SU-DHL-6 (cell line): ENCODE measurements around the gene CDYL2.

Experiments
- H2AFZ ChIP-seq: fragments of 200-600 bp; sonication (generic); 2 replicates; pipeline ENCODE4 v1.6.1; 2014; ENCODE audit warnings: low read depth, mild to moderate bottlenecking, moderate library complexity, mixed read lengths, antibody characterized with exemption, low read length; ENCODE audit not compliant: severe bottlenecking
- H3F3A ChIP-seq: fragments of 200-600 bp; shearing (Covaris generic); 2 replicates; pipeline ENCODE4 v1.6.0; 2016; ENCODE audit warnings: antibody characterized with exemption, mild to moderate bottlenecking; ENCODE audit not compliant: insufficient read depth
- H3K27ac ChIP-seq: fragments of 200-600 bp; sonication (generic); 2 replicates; pipeline ENCODE4 v1.5.1; 2016; ENCODE audit warnings: low read depth, mild to moderate bottlenecking, low read length, moderate library complexity, mixed read lengths
- H3K27me3 ChIP-seq: fragments of 200-600 bp; sonication (generic), shearing (Covaris generic); 2 replicates; pipeline ENCODE4 v1.6.0; 2014; ENCODE audit warnings: mild to moderate bottlenecking, low read length
- H3K36me3 ChIP-seq: fragments of 200-600 bp; sonication (generic); 2 replicates; pipeline ENCODE4 v1.6.1; 2014; ENCODE audit warnings: mild to moderate bottlenecking, low read length, mixed read lengths
- H3K4me2 ChIP-seq: fragments of 300-600, 200-600 bp; shearing (Covaris generic), sonication (generic); 2 replicates; pipeline ENCODE4 v1.6.0; 2014; ENCODE audit warnings: low read length, low read depth, mild to moderate bottlenecking; ENCODE audit not compliant: poor library complexity, severe bottlenecking
- H3K4me3 ChIP-seq: fragments of 200-600 bp; sonication (generic); 2 replicates; pipeline ENCODE4 v1.5.1; 2014; ENCODE audit warnings: antibody characterized with exemption, low read length, mild to moderate bottlenecking, mixed read lengths; ENCODE audit not compliant: insufficient read depth, poor library complexity, severe bottlenecking
- H3K79me2 ChIP-seq: fragments of 200-600 bp; sonication (generic); 2 replicates; pipeline ENCODE4 v1.6.1; 2014; ENCODE audit warnings: mild to moderate bottlenecking, low read length, moderate library complexity; ENCODE audit not compliant: insufficient read depth
- H3K9ac ChIP-seq: fragments of 200-600 bp; sonication (generic); 2 replicates; pipeline ENCODE4 v1.7.0; 2014; ENCODE audit warnings: mild to moderate bottlenecking, low read length
- H3K9me2 ChIP-seq: fragments of 200-600 bp; sonication (generic); replicated peaks from 2 replicates; pipeline ENCODE4 v1.6.1; 2014; ENCODE audit warnings: low read length; ENCODE audit not compliant: insufficient read depth
- H3K9me3 ChIP-seq: fragments of 200-600 bp; sonication (generic); 2 replicates; pipeline ENCODE4 v1.6.1; 2014; ENCODE audit warnings: low read length, mixed read lengths; ENCODE audit not compliant: insufficient read depth
- H4K20me1 ChIP-seq: fragments of 200-600 bp; sonication (generic); 2 replicates; pipeline ENCODE4 v1.6.1; 2014; ENCODE audit warnings: low read depth, mild to moderate bottlenecking, antibody characterized with exemption, low read length, moderate library complexity, mixed read lengths
- CTCF ChIP-seq: fragments of 200-600 bp; sonication (generic); IDR thresholded peaks from one replicate; pipeline ENCODE4 v1.5.1; 2017; ENCODE audit warnings: antibody characterized with exemption, mild to moderate bottlenecking, low read length, moderate library complexity; ENCODE audit not compliant: insufficient read depth, poor library complexity, severe bottlenecking
- EZH2phosphoT487 ChIP-seq: fragments of 200-600 bp; sonication (generic), shearing (Covaris generic); conservative IDR thresholded peaks from 2 replicates; pipeline ENCODE4 v1.6.1; 2018; ENCODE audit warnings: mild to moderate bottlenecking, antibody characterized with exemption, low read length, moderate library complexity, mixed read lengths

Gene CDYL2

GRCh38 chr16:80693553-80693952, 110.8 kb downstream of the CDYL2 start:
- TF ChIP-seq EZH2phosphoT487: no peak
- TF ChIP-seq CTCF: no peak

GRCh38 chr16:80692270-80692669, 112.1 kb downstream of the CDYL2 start:
- no peaks in the 10 kb centered on the region for H3K9me2 ChIP-seq
- no peaks in the 10 kb centered on the region for H4K20me1 ChIP-seq
- H3K36me3 ChIP-seq: no peaks in the 10 kb centered on the region
- no peaks in the 10 kb centered on the region for H3K9me3 ChIP-seq
- H3K79me2 ChIP-seq: no peaks in the 10 kb centered on the region
- H3K4me2 ChIP-seq: no peak overlapping the region
- TF ChIP-seq CTCF (no peak), EZH2phosphoT487 (no peak)
- no peak overlapping the region for H2AFZ ChIP-seq
- no peaks in the 10 kb centered on the region for H3K27me3 ChIP-seq
- no peak overlapping the region for H3K9ac ChIP-seq
- H3K4me3 ChIP-seq: no peak overlapping the region
- no peak overlapping the region for H3K27ac ChIP-seq
- no peaks in the 10 kb centered on the region for H3F3A ChIP-seq

More at GRCh38 chr16:80693553-80693952, 110.8 kb downstream of the CDYL2 start:
- no peaks in the 10 kb centered on the region for H3K9me2 ChIP-seq
- no peaks in the 10 kb centered on the region for H3K9me3 ChIP-seq
- H4K20me1 ChIP-seq: no peaks in the 10 kb centered on the region
- no peaks in the 10 kb centered on the region for H3K79me2 ChIP-seq
- H3K27me3 ChIP-seq: no peaks in the 10 kb centered on the region
- no peak overlapping the region for H3K9ac ChIP-seq
- no peak overlapping the region for H3K4me2 ChIP-seq
- H2AFZ ChIP-seq: no peak overlapping the region
- no peaks in the 10 kb centered on the region for H3K36me3 ChIP-seq
- H3K27ac ChIP-seq: no peak overlapping the region
- H3F3A ChIP-seq: no peaks in the 10 kb centered on the region
- H3K4me3 ChIP-seq: no peak overlapping the region

- Histone ChIP-seq H2AFZ (no peak overlapping the region), H3K4me3 (no peak overlapping the region), H3K9me3 (no peaks in the 10 kb centered on the region), H3K27me3 (no peaks in the 10 kb centered on the region), H3K27ac (no peak overlapping the region), H3K36me3 (no peaks in the 10 kb centered on the region), H4K20me1 (no peaks in the 10 kb centered on the region), H3K79me2 (no peaks in the 10 kb centered on the region), H3K9me2 (no peaks in the 10 kb centered on the region), H3K4me2 (no peak overlapping the region), H3F3A (no peaks in the 10 kb centered on the region), H3K9ac (no peak overlapping the region)
- TF ChIP-seq EZH2phosphoT487 (no peak), CTCF (no peak)
Measured at GRCh38 chr16:80691111-80691741, 113.2 kb downstream of the CDYL2 start.
